Daoy (cell line): ENCODE results near the gene ST3GAL5. TPM values are rescaled to one million over a fixed set of nuclear protein-coding genes. Genes with fewer than 3 reads are reported as not detected.
"Not testable (repeated sequence)": the region's sequence is repeated elsewhere in the genome, so short reads cannot be mapped to it uniquely, and the experiment has no call there.

Experiments
- DNase-seq: peaks from one replicate; pipeline ENCODE4 v3.0.0-alpha.2; 2015; ENCODE audit warnings: low read depth
- total RNA-seq: library from RNA; depleted of rRNA; stranded (reverse); fragments of >200 nt; shearing (Covaris generic); gene quantifications from 2 replicates; pipeline ENCODE4 v1.2.3, GENCODE V29; 2014

Gene ST3GAL5
- total RNA-seq, 1 experiment from 2014 or later = 31.9 TPM

DNA sequence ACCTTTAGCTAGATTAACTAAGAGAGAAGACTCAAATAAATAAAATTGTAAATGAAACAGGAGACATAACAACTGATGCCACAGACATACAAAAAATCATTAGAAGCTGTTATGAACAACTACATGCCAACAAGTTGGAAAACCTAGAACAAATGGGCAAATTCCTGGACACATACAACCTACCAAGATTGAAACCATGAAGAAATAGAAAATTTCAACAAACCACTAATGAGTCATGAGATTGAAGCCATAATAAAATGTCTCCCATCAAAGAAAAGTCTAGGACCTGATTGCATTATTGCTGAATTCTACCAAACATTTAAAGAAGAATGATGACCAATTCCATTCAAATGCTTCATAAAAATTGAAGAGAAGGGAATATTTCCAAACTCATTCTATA is 54.3 kb downstream of the ST3GAL5 start:
- no peak for DNase-seq

GRCh38 chr2:85831735-85832134 is 57.1 kb downstream of the ST3GAL5 start:
- DNase-seq = no peak

GRCh38 chr2:85830645-85831044 is 58.1 kb downstream of the ST3GAL5 start:
- no peak for DNase-seq

GRCh38 chr2:85829394-85829793 is 59.4 kb downstream of the ST3GAL5 start:
- not testable (repeated sequence) for DNase-seq

GRCh38 chr2:85828725-85829124 is 60.1 kb downstream of the ST3GAL5 start:
- no peak for DNase-seq

DNA sequence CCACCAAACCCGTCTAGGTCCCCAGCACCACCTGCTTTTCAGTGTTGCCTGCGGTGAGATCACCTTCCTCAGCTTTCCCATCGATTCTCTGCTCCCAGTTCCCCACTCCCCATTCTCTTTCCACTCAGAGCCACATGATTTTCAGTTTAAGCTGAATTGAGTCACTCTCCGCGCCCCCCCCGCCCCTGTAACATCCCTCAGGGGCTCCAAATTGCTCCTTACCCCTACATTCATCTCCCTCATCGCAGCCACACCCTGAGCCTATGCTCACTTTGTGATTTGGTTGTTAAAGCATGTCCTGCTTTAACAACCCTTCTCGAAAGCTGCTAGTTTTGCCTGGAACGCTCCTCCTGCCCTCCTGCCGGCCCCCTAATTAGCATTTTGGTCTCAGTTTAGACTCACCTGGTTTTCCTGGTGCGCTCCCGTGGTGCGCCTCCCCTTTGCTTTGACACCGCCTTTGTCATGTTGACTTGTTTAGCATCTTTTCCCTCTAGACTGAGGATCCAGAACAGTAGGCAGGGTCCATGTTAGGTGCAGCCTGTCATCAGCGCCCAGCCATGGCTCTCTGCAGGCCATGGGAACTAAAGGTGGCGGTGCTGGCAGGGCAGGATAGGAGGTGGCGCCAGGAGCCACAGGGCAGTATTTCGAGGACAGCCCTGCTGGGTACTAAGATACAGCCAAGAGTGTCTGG is 60.8 kb downstream of the ST3GAL5 start:
- DNase-seq = no peak

GRCh38 chr2:85826990-85827878 is 61.6 kb downstream of the ST3GAL5 start:
- DNase-seq = peak; percentile 73

- DNase-seq = no peak
Measured at GRCh38 chr2:85823951-85824350, 64.8 kb downstream of the ST3GAL5 start.

GRCh38 chr2:85822766-85823165 is 66.0 kb downstream of the ST3GAL5 start:
- no peak for DNase-seq

DNA sequence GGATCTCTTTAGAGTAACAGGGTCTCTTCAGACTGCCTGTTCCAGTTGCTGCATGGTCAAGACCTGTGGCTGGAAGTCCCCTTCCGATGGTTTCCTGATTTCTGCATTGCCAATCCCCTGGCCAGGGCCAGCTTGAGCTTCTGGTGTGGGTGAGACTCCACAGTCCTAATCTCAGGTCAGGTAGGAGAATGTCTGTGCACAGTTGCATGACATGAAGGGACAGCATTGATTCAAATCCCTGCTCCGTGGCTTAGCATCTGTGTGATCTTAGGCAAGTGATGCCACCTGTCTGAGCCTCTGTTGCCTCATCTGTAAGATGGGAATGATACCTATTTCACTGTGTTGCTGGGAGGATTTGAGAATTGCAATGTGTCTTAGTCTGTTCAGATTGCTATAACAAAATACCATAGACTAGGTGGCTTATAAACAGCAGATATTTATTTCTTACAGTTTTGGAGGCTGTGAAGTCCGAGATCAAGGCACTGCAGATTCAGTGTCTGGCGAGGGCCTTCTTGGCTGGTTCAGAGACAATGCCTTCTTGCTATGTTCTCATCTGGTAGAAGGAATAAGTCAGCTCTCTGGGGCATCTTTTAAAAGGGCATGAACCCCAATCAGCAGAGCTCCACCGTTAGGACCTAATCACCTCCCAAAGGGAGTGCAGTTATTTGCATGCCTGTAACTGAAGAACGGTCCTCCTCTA is 68.8 kb downstream of the ST3GAL5 start:
- DNase-seq = no peak

DNA sequence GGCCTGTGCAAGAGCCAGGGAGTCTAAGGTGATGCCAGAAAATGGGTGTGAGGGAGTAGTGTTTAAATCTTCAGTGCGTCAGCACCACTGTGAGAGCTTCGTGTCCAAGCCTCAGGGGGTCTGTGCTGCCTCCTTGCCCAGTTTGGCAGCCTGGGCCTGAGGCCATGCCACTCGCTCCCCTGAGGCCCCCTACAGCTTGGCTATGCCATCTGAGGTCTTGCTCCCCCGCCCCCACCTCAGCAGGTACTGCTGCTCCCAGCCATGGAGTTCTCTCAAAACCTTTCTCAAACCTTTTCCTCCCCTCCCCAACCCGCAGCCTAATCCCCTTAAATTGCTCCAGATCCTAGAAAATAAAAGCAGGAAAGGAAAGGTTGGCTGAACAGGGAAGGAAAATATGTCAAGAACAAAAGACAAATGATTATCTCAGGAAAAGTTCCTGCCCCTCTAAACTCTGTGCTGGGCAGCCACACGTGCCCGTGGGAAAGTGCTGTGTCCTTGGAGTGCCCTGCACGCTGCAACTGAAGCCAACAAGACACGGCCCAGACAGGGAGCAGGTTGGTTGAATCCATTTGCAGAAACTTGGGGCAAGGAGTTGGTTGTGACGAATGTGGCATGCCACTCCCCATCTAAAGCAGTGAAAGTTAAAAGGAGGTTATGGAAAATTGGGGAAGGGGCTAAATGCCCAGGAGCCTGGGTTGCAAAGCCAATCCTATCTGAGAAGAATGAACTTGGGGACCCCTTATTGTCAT is 73.8 kb downstream of the ST3GAL5 start:
- no peak for DNase-seq

GRCh38 chr2:85813982-85814801 is 74.6 kb downstream of the ST3GAL5 start:
- DNase-seq = peak; percentile 91

DNA sequence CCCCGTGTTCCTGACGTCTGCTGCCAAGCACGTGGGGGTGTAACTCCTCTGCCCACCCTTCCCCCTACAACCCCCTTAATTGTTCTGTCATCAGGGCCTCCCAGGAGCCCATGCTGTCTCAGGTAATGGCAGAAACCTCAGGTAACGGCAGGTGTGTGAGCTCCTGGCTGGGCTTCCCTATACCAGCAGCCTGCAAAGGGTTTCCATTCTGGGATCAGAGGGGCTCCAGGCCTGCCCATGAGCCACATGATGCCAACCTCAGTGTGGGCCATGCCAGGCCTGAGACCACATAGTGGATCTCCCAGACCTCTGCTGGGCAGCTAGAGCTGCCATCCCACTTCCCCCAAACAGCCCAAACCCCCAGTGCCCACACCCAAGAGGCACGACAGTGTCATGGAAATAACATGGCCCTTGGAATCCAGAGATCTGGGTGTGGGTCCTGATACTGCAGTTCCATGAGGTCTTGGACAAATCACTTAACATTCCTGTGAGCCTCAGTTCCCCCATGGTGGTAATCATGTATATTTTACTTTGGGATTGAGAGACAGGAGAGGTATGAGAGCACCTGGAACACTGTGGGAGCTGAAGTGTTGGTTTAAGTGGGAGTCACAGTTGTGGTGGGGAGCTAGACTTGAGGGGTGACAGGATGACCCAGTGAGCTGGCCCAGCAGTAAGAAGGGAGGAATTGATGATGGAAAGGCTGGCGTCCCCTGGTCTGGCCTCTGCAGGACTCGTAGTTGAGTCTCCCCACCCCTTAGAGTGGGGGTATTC is 75.4 kb downstream of the ST3GAL5 start:
- DNase-seq = no peak

- DNase-seq = no peak
Measured at GRCh38 chr2:85812094-85812735, 76.6 kb downstream of the ST3GAL5 start.

GRCh38 chr2:85811180-85812093 is 77.4 kb downstream of the ST3GAL5 start:
- peak; percentile 64 for DNase-seq

- no peak for DNase-seq
Measured at GRCh38 chr2:85810371-85811179, 78.2 kb downstream of the ST3GAL5 start.

GRCh38 chr2:85807756-85808155 is 81.0 kb downstream of the ST3GAL5 start:
- no peak for DNase-seq
